Measurements from ENCODE around the gene SIT1. TPM values are rescaled to one million over a fixed set of nuclear protein-coding genes. Genes with fewer than 3 reads are reported as not detected.

Gene SIT1
- total RNA-seq, 6 donors from 2014 or later = 1.1 to 3.1 (median 1.8) TPM; not detected in 1

GRCh38 chr9:35684921-35685320 is 34.2 kb upstream of the SIT1 start:
- Histone ChIP-seq H3K27ac (no peak overlapping the region), H3K27me3 (no peaks in the 10 kb centered on the region), H3K36me3 (peaks cover 0 to 30% (median 13%) of the 10 kb centered on the region in 4 donors), H3K9me3 (no peaks in the 10 kb centered on the region), H3K4me3 (no peak overlapping the region), H3K4me1 (peaks cover 0 to 28% (median 9%) of the 10 kb centered on the region in 4 donors)
- ATAC-seq (ENCODE audit: low FRiP score in 2 of 2) (no peak), DNase-seq (peak in 1 of 2 donors; percentile 57)
- 88 to 96% methylated on average over 8 to 10 of the region's 10 CpGs for WGBS, 2 donors
- TF ChIP-seq EP300 (IDR thresholded peaks at IDR 0.05) = no peak
- no peak for TF ChIP-seq CTCF (IDR thresholded peaks at IDR 0.05)
- no peak for TF ChIP-seq POLR2A (IDR thresholded peaks at IDR 0.05)
- no peak for TF ChIP-seq POLR2AphosphoS5 (IDR thresholded peaks at IDR 0.05)

DNA sequence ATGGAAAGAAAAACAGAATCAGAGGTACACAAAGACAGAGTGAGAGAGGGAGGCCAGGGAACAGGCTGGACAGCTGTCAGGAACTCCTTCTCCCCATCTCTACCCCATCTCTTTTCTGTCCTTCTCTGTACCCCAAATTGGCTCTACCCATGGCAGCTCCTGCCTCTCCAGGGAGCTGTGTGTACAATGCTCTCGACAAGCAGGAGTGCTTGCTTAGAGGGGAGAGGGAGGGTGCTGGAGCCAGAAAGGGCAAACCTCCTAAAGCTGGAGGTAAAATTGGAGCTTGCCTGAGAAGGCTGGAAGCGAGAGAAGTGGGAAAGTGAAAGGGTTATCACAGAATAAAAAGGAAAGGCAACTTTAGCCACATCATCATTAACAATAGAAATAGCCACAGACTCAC is 32.6 kb upstream of the SIT1 start:
- 67 to 72% methylated on average over 2 of the region's 2 CpGs for WGBS, 2 donors
- H3K27me3 ChIP-seq = no peaks in the 10 kb centered on the region
- no peak overlapping the region for H3K4me3 ChIP-seq
- DNase-seq (no peak), ATAC-seq (ENCODE audit: low FRiP score in 2 of 2) (no peak)
- TF ChIP-seq POLR2AphosphoS5 (IDR thresholded peaks at IDR 0.05) = no peak
- no peak for TF ChIP-seq POLR2A (IDR thresholded peaks at IDR 0.05)
- TF ChIP-seq CTCF (IDR thresholded peaks at IDR 0.05) = no peak
- no peak for TF ChIP-seq EP300 (IDR thresholded peaks at IDR 0.05)
- no peak overlapping the region for H3K27ac ChIP-seq
- peaks cover 0 to 30% (median 13%) of the 10 kb centered on the region in 4 donors for H3K36me3 ChIP-seq
- H3K4me1 ChIP-seq = peaks cover 0 to 21% (median 6%) of the 10 kb centered on the region in 4 donors
- no peaks in the 10 kb centered on the region for H3K9me3 ChIP-seq

DNA sequence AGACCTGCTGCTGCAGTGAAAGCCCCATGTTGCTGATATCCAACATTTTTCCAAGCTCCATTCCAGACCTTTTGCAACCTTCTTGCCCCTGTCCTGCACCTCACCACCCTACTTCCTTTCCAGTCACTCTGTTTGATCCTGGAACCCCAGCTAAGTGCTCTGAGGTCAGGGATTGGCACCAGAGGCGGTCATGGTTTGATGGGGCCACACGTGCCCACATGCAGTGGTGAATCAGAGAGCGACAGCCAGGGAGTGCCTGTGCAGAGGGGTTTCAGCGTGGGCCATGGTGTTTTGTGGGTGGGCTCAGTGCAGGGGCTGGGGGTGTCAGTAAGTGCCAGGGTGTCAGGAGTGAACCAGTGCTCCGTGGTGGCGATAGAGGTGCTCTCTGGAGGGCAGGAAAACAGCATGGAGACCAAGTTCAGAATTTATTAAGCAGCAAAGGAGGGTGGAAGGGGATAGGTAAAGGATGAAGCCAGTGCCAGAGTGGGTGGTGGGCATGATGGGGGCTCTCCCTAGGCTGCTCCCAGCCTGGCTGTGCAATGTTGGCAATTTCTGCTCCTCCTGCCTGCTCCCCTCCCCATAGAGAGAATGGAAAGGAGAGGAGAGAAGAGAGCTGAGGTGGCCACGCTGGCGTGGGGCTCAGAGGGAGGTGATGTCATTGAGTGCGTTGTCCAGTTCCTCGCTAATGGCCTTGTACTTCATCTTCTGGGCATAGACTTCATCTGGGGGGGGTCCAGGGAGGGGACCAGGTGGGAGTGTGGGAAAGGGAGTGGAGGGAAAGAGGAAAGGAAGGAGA is 32.0 kb upstream of the SIT1 start:
- DNase-seq (peak in 1 of 2 donors; percentile 30), ATAC-seq (ENCODE audit: low FRiP score in 2 of 2) (no peak)
- Histone ChIP-seq H3K9me3 (no peaks in the 10 kb centered on the region), H3K27ac (no peak overlapping the region), H3K4me1 (peaks cover 0 to 21% (median 6%) of the 10 kb centered on the region in 4 donors), H3K27me3 (no peaks in the 10 kb centered on the region), H3K4me3 (no peak overlapping the region), H3K36me3 (peaks cover 0 to 30% (median 12%) of the 10 kb centered on the region in 4 donors)
- 82 to 86% methylated on average over 10 of the region's 10 CpGs for WGBS, 2 donors
- no peak for TF ChIP-seq EP300 (IDR thresholded peaks at IDR 0.05)
- TF ChIP-seq POLR2A (IDR thresholded peaks at IDR 0.05) = no peak
- TF ChIP-seq CTCF (IDR thresholded peaks at IDR 0.05) = no peak
- TF ChIP-seq POLR2AphosphoS5 (IDR thresholded peaks at IDR 0.05) = no peak

DNA sequence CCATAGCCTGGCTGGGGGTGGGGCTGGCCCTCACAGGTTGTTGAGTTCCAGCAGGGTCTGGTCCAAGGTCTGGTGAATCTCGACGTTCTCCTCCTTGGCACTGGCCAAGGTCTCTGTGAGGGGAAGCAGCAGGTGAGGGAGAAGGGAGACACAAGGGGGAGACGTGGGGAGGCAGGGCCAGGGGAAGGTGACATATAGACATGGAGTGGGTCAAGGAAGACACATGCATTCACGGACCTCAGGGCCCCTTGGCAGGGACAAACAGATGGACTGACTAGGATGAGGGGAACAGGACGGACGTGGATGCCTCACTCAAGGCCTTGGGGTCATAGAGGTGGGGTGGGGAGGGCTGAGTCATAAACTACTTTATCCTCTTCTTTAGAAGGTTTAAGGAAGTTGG is 31.3 kb upstream of the SIT1 start:
- ATAC-seq (ENCODE audit: low FRiP score in 2 of 2) = no peak
- TF ChIP-seq EP300 (IDR thresholded peaks at IDR 0.05) (no peak), POLR2AphosphoS5 (IDR thresholded peaks at IDR 0.05) (no peak), POLR2A (IDR thresholded peaks at IDR 0.05) (no peak), CTCF (IDR thresholded peaks at IDR 0.05) (no peak)
- no peak overlapping the region for H3K27ac ChIP-seq

More for the DNA sequence above, 31.3 kb upstream of the SIT1 start:
- no peak overlapping the region for H3K4me3 ChIP-seq
- WGBS, 2 donors = 91 to 94% methylated on average over 6 of the region's 6 CpGs
- peaks cover 0 to 30% (median 12%) of the 10 kb centered on the region in 4 donors for H3K36me3 ChIP-seq
- H3K4me1 ChIP-seq = peaks cover 0 to 21% (median 6%) of the 10 kb centered on the region in 4 donors
- no peaks in the 10 kb centered on the region for H3K27me3 ChIP-seq
- no peaks in the 10 kb centered on the region for H3K9me3 ChIP-seq
- DNase-seq = no peak
